Measurements from ENCODE around the gene HPN. TPM values are rescaled to one million over a fixed set of nuclear protein-coding genes. Genes with fewer than 3 reads are reported as not detected.

HPN gene
- total and polyA plus RNA-seq, 7 donors: 1.6 to 17.7 (median 5.2) TPM

- DNase-seq (no peak), ATAC-seq (no peak)
- Histone ChIP-seq H3K4me3 (no peak overlapping the region), H3K27me3 (ENCODE audit: insufficient read depth in 3 of 3, low read length in 2 of 3) (no peaks in the 10 kb centered on the region), H3K9me3 (no peaks in the 10 kb centered on the region), H3K27ac (no peak overlapping the region), H3K4me1 (no peaks in the 10 kb centered on the region), H3K36me3 (ENCODE audit: insufficient read depth in 1 of 2, low read depth in 1 of 2) (no peaks in the 10 kb centered on the region)
- TF ChIP-seq CTCF (IDR thresholded peaks at IDR 0.05): no peak
- WGBS, 3 donors: 87 to 91% (median 89%) methylated on average over 8 to 11 of the region's 11 CpGs
- intact Hi-C loops (cut with DNase I): no loop called here
These were observed 62.8 kb downstream of the HPN start for GRCh38 chr19:35104361-35104760.

GRCh38 chr19:35105047-35105410 lies 63.5 kb downstream of the HPN start:
- H3K4me3 ChIP-seq: no peak overlapping the region
- WGBS, 3 donors: 94 to 98% (median 95%) methylated on average over 6 of the region's 6 CpGs
- H3K27ac ChIP-seq: no peak overlapping the region
- ATAC-seq (no peak), DNase-seq (no peak)
- no peak for TF ChIP-seq CTCF (IDR thresholded peaks at IDR 0.05)
- no peaks in the 10 kb centered on the region for H3K9me3 ChIP-seq
- intact Hi-C loops (cut with DNase I): no loop called here
- H3K27me3 ChIP-seq (ENCODE audit: insufficient read depth in 3 of 3, low read length in 2 of 3): no peaks in the 10 kb centered on the region
- H3K36me3 ChIP-seq (ENCODE audit: insufficient read depth in 1 of 2, low read depth in 1 of 2): no peaks in the 10 kb centered on the region
- H3K4me1 ChIP-seq: no peaks in the 10 kb centered on the region

GRCh38 chr19:35105411-35106290 lies 64.1 kb downstream of the HPN start:
- no peak overlapping the region for H3K27ac ChIP-seq
- intact Hi-C loops (cut with DNase I): no loop called here
- 73 to 78% (median 78%) methylated on average over 30 of the region's 30 CpGs for WGBS, 3 donors

GRCh38 chr19:35106291-35106583 lies 64.7 kb downstream of the HPN start:
- Histone ChIP-seq H3K27ac (no peak overlapping the region), H3K4me1 (no peaks in the 10 kb centered on the region)
- TF ChIP-seq CTCF (IDR thresholded peaks at IDR 0.05): no peak

More at GRCh38 chr19:35105411-35106290, 64.1 kb downstream of the HPN start:
- Histone ChIP-seq H3K36me3 (ENCODE audit: insufficient read depth in 1 of 2, low read depth in 1 of 2) (no peaks in the 10 kb centered on the region), H3K9me3 (no peaks in the 10 kb centered on the region), H3K4me3 (no peak overlapping the region), H3K27me3 (ENCODE audit: insufficient read depth in 3 of 3, low read length in 2 of 3) (no peaks in the 10 kb centered on the region), H3K4me1 (no peaks in the 10 kb centered on the region)
- no peak for ATAC-seq
- no peak for TF ChIP-seq CTCF (IDR thresholded peaks at IDR 0.05)
- no peak for DNase-seq

More at GRCh38 chr19:35106291-35106583, 64.7 kb downstream of the HPN start:
- DNase-seq: no peak
- Histone ChIP-seq H3K9me3 (no peaks in the 10 kb centered on the region), H3K4me3 (no peak overlapping the region), H3K36me3 (ENCODE audit: insufficient read depth in 1 of 2, low read depth in 1 of 2) (no peaks in the 10 kb centered on the region), H3K27me3 (ENCODE audit: insufficient read depth in 3 of 3, low read length in 2 of 3) (no peaks in the 10 kb centered on the region)
- ATAC-seq: peak; percentile 51 to 70 (median 65)
- intact Hi-C loops (cut with DNase I): no loop called here
- WGBS, 3 donors: 31 to 56% (median 47%) methylated on average over 9 of the region's 9 CpGs
